ENCODE measurements around the gene TNS3.

Gene TNS3

DNA sequence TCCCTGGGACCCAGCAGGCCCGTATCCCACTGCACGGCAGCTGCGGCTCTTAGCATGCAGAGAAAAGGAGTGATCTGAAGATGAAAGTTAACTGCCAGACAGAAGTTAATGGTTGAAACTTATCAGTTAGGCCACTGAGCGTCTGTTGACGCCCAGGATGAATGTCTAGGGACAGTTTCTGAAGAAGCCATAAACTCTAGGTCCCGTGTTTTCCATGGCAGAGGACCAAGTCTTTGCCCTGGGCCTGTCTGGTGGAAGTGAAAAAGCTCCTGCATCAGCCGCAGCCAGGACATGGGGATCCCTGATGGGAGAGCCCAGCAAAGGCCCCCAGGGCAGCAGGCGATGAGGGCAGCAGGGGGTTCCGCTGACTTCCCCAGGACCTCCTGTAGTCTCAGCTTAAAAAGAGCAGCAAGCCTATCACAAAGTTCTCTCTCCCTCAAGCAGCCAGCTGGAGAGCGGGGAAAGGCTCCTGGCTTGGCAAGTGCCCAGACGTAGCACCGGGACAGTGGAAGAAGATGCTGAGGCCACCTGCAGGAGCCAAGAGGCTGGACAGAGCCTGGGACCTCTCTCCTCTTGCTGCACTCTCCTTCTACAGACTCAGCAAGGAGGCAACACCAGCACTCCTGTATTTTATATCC lies 79.6 kb downstream of the TNS3 start:
- DNase-seq: no peak

DNA sequence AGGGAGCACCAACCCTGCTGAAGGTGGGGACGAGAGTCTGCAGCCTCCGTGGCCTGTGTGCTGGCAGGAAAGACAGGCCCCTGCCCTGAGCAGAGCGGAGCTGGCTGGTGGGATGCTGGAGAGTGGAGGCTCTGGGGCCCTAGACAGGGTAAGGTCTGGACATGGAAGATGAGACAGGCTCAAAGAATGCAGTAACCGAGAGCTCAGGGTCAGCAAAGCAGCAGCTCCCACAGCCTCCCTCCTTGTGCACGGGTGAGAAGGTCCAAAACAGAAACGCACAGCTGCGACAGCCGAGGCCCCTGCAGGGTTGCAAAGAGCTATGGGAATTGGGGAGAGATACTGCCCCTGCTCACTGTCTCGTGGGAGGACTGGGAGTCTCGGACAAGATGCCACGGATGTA lies 80.5 kb downstream of the TNS3 start:
- DNase-seq: no peak

DNA sequence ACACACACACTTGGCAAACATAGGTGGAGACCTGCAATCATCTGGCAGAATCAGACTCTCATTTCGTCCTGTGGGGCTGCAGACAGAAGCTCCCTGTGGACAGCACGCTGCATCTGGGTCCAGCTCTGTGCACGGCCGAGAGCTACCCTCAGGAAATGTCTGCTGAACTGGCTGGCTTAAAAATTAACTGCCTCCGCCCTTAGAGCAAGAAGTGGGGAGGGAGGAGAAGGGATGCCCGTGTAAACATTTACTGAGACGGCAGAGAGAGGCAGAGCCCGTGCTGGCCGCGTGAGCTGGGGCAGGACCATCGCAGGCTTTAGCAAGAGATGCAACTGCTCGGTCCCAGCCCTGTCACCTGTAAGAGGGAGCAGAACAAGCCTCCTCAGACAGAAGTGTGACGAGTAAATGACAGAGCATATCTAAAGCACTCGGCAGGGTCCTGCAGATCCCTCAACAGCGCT lies 81.8 kb downstream of the TNS3 start:
- DNase-seq: no peak

DNA sequence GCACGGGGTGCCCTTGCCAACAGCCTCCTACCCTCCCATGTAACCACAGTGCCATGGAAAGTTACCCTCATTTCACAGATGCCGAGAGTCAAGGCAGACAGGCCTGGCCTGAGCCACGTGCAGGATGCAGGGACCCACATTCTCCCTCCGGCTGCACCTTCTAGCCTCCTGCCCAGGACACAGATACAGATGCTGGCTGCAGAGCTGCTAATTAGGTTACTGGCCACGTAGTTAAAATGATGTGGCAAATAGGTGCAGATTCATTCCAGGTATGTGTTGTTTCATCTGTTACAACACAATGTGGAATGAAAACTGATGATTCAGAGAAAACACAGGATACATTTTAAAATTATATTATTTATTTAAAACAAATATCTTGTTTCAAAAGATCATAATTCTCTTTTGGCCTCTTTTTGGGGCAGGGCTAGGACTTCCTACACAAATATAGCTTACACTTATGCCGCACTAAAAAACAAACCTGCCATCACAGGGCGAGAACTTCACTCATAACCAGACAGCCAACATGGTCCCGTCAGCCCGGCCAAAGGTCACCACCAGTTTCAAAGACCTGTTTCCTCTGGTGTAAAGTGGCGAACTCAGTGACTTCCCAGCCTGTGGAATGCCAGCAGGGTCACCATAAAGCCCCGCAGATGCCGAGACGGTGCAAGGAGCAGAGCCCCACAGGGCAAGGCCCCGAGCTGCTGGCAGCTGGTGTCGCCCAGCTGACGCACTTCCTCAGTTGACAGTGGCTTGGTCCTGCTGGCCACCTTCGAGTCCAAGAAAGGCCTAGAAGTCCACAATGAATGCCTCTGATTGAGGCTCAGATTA lies 83.5 kb downstream of the TNS3 start:
- DNase-seq: no peak

DNA sequence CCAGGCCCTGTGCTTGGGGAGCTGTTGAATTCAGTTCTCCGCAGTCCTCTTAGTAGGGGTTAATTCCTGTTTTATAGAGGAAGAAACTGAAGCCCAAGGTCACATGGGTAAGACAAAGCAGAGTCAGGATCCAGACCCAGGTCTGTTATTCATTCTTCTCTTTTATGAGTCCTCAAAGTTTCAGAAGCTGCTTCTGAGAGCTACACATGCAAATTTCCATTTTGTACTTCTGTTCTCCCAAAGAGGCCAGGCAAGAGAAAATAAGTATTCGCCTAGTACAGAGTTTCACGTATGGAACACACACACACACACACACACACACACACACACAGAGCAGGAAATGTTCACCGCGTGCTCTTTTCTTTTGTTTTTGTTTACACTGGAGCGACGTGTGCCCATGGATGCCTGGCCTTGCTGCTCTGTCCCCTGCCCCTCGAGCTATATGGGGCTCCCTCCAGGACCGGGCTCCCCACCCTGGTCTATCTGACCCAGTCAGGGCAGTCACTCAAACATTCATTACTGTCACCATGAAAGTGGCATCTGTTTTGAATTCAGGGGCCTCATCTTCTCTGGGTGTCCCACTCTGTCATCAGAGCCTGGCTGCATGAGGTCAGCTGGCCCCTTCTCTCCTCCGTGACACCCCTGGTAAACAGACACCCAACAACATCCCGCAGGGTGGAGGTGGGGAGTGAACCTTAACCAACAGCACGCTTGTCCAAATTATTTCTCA lies 84.4 kb downstream of the TNS3 start:
- DNase-seq: no peak

DNA sequence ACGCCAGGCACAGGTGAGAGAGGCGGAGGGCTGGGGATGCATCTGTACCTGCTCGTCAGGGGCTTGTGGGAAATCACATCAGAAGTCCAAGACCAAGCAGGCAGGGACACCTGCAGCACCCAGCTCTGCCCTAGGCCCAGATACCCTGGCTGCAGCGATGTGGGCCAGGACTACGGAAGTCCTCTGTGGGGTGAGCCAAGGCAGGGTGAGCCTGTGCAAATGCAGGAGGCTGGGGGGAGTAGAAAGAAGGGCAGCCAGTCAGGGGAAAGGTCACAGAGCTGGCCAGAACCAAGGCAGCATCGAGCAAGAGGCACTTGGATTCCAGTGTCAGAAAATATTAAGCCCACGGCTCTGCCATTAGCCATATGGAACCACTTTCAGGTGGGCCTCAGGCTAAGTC lies 85.2 kb downstream of the TNS3 start:
- DNase-seq: no peak

DNA sequence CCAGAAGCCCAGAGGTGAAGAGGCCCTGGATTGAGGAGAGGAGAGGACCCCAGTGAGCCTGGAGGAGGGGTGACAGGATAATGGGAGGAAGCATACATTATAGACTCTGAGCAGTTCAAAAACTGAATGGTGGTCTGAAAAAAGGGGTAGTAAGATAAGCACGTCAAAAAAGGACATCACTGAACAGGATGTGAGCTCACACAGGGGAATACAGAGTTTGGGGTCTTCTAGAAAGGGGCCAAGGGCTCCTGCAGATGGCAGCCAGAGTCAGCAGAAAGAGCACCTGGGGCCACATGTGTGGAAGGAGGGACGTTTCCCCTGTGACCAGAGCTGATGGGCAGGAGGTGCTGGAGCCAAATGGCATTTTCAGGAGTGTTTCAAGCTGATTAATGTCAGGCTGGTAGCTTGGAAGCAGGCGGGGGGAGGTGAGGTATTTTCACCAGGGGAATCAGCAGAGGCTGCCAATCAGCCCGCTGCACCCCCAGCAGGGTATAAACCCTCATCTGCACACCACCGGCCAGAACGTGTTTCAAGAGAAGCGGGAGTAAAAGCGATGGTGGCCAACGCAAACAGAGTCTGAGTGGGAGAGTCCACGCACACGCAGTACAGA lies 85.8 kb downstream of the TNS3 start:
- DNase-seq: no peak

DNA sequence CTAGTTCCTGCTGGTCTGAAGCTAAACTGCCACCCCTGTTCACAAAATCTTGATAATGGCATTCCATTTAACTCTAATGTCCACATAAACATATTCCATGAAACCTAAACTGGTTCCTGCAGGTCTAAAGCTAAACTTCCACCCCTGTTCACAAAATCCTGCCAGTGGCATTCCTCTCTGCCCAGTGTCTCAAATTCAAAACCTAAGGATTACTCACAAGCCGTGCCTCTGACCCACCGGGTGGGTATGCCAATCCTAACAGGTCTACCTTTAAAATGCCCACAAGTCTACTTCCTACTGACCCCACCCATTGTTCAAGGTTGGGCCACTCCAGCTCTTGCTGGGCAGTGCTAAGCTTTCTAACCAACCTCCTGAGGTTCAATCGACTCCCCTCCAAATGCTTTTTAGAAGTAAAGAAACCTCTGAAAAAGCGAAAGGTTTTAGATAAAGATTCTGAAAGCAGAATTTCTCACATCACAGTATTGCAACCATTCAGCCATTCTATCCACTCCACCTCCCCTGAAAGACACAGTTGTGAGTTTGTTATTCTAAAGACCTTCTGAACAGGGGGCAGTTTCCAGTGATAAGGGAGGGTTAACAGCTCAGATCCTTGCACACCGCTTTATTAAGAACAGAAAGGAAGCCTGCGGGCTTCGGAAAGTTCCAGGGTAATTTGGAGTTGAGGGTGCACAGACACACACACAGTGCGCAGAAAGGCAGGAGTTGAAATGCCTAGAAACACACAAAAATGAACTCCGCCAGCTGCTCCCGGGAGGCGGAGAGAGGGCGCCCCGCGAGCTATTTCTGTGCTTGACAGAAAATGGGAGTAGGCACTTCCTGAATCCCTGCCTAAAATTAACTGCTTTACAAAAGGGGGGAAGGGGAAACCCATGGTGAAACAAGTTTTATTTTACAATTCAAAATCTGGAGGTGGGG lies 87.7 kb downstream of the TNS3 start:
- no peak for DNase-seq

DNA sequence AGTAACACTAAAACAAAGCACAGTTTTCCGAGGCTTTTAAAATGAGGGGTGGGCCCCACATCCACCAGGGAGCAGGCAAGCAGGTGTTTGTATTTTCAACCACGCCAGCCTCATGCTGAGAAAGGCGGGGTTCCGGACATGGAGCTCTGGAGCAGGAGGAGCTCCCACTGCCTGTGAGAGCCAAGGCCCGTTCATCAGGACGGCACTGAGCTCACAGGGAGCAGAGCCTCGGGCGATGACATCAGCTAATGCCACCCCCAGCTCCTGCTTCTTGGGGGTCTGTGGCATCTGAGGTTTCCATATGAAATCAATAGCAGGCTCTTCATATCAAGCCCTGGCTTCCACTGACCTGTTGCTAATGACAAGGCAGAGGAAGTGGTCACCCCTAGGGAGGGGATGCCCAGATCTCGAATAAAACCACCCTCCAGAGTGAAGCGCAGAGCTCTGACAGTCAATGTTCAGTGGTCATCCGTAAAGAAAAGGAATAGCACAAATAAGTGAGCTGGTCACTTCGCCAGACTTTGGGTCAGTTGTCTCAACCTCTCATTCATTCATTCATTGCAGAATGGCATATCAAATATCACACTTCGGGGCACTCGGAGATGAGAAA lies 89.1 kb downstream of the TNS3 start:
- no peak for DNase-seq

DNA sequence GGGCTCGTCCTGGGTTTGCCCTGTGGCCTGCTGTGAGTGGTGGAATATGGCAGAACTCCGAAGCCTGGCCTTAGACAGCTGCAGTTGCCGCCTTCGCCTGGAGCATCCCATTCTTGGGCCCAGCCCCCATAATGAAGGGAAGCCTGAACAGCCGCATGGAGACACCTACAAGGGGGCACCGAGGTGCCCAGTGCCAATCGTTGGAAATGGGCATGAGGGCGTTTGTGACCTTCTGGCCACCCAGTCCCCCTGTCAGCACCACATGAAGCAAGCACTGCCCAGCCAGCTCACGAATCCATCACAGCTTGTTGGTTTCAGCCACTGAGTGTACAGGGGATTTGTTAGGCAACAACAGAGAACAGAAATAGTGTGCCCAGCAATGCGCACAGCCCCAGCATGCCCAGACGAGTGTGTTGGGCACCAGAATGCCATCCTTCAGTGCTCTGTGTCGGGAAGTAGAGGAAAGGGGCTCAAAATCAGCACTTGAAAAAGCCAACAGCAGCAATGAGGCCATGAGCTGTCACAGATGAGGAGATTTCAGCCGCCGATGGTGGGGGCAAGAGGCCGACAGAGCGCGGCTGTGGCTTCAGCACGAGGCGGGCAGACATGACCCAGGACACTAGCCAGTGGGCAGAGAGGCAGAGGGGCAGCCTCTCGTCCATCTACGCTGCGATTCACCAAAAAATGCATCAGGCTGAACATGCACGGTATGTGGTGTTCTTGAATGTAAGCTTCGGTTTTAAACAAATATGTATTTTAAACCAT lies 91.2 kb downstream of the TNS3 start:
- no peak for DNase-seq

DNA sequence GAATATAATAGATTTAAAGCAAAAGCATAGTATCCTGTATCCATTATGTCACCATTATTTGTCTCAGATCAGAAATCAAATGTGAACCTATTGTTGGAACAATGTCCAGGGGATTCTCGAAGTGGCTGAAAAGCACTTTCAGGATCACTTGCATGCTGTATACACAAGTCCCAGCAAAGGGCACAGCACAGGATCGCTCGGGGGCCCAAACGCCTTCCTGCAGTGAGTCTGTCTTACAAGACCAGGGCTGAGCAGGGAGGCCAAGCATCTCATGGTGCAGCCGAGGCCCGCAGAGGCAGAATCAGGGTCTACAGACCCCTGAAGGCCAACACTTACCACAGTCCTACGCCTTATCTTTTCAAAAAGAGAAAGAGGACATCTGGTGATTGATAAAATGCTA lies 92.3 kb downstream of the TNS3 start:
- DNase-seq: no peak

DNA sequence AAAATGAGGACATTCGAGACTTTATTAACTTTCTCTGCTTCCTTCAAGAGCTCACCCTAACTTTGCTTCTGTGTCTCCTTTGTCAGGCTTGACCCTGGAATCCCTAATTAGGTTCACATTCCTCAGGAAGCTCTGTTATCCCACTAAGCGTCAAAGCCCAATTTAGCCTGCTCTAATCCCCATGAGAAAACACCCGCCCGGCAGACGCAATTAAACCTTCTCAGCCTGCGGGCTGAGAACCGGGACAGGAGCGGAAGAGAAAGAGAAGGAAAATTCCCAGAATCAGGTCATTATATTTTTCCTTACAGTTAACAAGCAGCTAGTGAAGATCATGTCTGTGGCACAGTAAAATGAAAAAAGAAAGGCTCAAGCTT lies 93.0 kb downstream of the TNS3 start:
- no peak for DNase-seq

DNA sequence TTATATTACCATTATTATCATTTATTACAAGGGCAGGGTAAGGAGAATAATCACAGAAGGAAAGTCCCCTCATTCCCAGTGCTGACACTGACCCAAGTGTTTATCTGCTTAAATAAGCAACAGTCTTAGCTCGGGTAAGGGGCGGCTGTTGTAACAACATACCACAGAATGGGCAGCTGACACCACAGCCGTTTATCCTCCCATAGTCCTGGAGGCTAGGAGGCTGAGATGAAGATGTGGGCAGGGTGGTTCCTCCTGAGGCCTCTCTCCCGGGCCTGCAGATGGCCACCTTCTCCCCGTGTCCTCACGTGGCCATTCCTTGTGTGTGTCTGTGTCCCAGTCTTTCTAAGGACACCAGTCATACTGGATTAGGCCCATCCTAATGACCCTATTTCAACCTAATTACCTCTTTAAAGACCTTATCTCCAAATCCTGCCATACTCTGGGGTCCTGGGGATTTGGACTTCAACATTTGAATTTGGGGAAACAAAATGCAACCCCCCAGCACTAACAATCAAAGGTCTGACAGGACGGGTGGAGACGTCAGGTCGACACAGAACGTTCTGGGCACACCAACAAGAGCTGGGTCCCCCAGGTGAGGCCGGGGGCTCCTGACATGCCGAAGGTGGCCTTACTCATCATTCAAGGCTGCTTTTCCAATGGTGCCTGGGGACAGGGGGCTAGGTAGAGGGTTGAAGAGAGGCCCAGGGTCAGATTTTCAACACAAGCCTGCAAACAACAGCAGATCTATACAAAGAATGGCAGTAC lies 93.5 kb downstream of the TNS3 start:
- no peak for DNase-seq

DNA sequence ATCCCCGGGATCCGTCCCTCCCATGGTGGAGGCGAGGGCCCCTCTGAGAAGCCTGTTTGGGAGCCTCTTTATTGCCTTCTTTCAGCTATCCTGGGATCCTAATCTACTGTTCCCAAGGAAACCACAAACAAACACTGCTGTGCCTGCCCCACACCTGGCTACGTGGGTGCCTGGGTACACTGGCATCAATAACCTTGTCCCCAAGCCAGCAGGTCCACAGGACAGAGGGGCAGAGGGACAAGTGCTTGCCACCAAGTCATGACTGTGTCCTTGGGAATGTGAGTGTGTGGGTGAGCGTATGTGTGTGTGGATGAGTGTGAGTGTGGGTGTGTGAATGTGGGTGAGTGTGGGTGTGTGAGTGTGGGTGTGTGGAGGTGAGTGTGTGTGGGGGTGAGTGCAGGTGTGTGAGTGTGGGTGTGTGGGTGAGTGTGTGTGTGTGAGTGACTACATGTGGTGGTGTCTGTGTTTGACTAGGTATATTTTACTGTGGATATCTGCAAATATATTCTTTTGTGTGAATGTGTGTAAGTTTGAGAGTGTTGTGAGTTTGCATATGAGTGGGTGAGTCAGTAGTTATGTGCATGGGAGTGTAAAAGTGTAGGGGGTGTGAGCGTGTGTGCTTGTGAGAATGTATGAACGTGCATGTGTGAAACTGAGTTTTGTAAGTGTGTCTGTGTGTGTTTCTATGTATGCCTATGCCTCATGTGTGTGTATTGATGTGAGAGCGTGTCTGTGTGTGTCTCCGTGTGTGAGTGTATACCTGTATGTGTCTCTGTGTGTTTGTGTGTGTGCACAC lies 96.1 kb downstream of the TNS3 start:
- no peak for DNase-seq

DNA sequence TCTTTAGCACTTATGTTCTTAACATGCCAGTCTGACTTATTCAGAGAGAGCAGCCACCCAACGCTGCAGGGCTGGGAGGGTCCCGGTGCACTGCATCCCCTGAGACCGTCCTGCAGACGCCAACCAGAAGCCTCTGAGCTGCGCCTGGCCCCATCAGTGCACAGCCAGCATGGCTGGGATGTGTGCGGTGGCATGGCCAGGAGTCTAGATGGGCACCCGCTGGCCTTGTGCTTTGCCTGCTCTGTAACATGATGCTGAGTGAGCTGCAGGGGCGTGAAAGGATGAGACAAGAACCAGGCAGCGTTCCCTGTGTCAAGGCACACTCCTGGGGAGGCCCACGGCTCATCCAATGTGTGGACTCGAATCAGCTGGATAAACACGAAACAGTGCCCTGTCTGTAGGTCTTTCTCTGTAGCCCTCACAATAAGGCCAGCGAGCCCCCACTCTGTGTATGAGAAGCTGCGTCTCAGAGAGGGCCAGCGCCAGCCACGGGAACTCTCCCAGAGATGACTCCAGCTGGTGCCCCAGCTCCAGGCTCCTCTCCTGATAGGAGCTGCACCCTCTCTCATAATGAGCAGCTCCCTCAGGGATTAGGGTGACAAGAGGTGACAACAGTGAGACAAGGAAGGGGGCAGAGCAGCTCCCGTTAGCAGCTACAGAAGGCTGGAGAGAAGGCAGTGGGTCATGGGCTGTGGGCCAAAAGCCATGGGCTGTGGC lies 96.8 kb downstream of the TNS3 start:
- no peak for DNase-seq

DNA sequence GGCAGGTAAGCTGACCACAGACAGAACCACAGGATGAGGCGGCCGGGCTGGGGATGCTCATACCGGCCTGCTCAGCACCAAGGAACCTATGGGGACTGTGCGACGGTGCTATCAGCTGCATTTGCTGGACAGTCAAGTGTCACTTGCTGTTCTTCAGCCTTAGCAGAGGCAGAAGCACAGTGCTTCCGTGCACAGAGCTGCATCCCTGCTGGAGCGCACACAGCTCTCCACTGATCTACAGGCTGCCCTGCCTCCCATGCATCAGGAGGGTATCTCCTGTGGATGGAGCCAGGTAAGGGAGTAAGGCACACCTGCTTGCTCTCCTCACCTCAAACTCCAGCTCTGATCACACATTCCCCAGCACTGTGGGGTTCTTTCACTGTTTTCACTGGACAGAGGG lies 97.5 kb downstream of the TNS3 start:
- DNase-seq: no peak

DNA sequence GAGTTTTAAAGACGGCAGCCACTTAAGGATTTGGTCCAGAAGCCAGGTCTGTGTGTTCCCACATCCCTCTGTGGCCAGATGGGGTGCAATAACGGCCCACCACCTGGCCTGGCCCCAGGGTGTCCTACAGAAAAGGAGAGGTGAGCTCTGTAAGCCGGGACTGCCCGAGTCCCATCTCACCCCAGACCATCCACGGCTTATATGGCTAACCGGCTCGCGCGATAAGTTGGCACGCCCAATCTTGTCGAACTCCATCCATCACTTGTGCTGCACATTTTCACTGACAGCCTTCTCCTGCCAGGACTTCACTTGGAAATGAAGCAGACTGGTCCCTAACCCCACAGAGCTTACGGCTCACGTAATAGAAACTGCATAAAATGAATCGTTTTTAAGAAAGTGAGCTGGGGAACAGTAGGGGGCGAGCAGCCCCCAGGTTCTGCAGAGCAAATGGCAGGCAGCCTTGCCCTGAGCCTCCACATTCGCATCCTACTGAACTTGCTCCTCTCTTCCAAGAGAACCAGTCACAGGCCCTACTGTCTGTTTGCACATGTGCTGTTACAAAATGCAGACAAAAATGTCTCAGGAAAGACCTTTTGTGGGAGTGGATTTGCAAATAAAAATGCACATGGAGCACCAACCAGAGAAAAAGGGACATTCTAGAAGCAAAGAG lies 98.2 kb downstream of the TNS3 start:
- DNase-seq: no peak
